ENCODE data around the gene KNCN. TPM values are rescaled to one million over a fixed set of nuclear protein-coding genes. Genes with fewer than 3 reads are reported as not detected.

Gene KNCN
- total RNA-seq, 1 donor from 2014 or later: not detected

DNA sequence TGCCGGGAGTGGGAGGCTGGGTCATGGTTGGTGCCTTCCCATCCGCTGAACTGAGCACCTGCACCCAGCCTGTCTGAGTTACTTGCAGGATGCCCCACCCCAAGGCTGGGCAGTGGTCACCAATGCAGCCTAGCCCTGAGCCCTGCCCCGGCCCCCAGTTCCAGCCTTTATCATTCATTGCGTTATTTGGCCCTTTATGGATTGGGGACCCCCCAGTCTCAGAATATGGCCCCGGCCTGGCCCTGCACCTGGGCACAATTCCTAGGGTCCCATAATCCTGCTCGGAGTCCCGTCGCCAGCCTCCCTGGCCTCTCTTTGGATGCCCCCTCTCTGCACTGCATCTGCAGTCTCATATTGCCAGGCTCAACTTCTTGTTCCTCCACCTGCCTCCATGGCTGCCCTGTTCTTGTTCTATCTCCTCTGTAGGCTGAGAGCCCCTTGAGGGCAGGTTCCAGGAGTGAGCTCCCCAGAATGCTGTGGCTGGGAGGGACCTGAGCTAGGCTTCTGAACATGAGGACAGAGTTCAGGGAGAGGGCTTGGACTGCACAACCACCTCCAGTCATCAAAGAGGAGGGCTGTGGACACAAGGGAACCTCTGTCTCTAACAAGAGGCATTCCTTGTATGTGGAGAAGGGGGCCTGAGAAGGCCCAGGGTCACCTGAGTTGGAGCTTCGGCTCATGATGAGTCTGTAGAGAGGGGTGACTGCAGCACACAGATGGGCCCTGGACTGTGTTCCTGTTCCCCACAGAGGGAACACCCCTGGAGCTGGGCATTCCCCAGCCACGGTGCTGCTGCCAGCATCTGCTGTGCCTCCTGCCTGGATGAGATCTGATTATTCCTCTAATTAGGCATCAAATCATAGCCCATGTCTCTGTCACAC, 1.1 kb upstream of the KNCN start:
- Histone ChIP-seq H3K9me3 (ENCODE audit: insufficient read depth, low read depth, low read length) (no peaks in the 10 kb centered on the region), H3K4me3 (ENCODE audit: insufficient read depth, low read depth, low read length) (no peak overlapping the region), H3K27ac (ENCODE audit: low read depth, low read length) (no peak overlapping the region), H3K27me3 (ENCODE audit: insufficient read depth, low read length) (peaks cover 8% of the 10 kb centered on the region), H4K20me1 (ENCODE audit: insufficient read depth, low read length) (no peaks in the 10 kb centered on the region), H3K4me2 (ENCODE audit: low read length) (no peak overlapping the region), H3K4me1 (ENCODE audit: insufficient read depth, low read length) (no peaks in the 10 kb centered on the region), H3K79me2 (ENCODE audit: insufficient read depth, low read length) (no peaks in the 10 kb centered on the region), H3K9ac (ENCODE audit: low read length) (no peak overlapping the region), H3K36me3 (ENCODE audit: insufficient read depth, low read length) (no peaks in the 10 kb centered on the region), H2AFZ (ENCODE audit: low read depth, low read length) (no peak overlapping the region)
- H3K4me3 Mint-ChIP-seq (ENCODE audit: unreplicated experiment): no peak overlapping the region
- peaks cover 46% of the 10 kb centered on the region for H3K27me3 Mint-ChIP-seq (ENCODE audit: low read depth, unreplicated experiment)
- no peaks in the 10 kb centered on the region for H3K9me3 Mint-ChIP-seq (ENCODE audit: unreplicated experiment)
- TF ChIP-seq, protein P1, sequence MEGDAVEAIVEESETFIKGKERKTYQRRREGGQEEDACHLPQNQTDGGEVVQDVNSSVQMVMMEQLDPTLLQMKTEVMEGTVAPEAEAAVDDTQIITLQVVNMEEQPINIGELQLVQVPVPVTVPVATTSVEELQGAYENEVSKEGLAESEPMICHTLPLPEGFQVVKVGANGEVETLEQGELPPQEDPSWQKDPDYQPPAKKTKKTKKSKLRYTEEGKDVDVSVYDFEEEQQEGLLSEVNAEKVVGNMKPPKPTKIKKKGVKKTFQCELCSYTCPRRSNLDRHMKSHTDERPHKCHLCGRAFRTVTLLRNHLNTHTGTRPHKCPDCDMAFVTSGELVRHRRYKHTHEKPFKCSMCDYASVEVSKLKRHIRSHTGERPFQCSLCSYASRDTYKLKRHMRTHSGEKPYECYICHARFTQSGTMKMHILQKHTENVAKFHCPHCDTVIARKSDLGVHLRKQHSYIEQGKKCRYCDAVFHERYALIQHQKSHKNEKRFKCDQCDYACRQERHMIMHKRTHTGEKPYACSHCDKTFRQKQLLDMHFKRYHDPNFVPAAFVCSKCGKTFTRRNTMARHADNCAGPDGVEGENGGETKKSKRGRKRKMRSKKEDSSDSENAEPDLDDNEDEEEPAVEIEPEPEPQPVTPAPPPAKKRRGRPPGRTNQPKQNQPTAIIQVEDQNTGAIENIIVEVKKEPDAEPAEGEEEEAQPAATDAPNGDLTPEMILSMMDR (IDR thresholded peaks at IDR 0.05; ENCODE audit: insufficient read depth, low read depth, low read length): no peak
- TF ChIP-seq EZH2 (IDR thresholded peaks at IDR 0.05; ENCODE audit: insufficient read depth, low read length): no peak
- FAIRE-seq (no peak), DNase-seq (ENCODE audit: low read depth) (no peak)
- H3K36me3 Mint-ChIP-seq (ENCODE audit: low read depth, unreplicated experiment): peaks cover 1% of the 10 kb centered on the region
- no peak overlapping the region for H3K27ac Mint-ChIP-seq (ENCODE audit: unreplicated experiment)
- peaks cover 2% of the 10 kb centered on the region for H3K4me1 Mint-ChIP-seq (ENCODE audit: low read depth, unreplicated experiment)

DNA sequence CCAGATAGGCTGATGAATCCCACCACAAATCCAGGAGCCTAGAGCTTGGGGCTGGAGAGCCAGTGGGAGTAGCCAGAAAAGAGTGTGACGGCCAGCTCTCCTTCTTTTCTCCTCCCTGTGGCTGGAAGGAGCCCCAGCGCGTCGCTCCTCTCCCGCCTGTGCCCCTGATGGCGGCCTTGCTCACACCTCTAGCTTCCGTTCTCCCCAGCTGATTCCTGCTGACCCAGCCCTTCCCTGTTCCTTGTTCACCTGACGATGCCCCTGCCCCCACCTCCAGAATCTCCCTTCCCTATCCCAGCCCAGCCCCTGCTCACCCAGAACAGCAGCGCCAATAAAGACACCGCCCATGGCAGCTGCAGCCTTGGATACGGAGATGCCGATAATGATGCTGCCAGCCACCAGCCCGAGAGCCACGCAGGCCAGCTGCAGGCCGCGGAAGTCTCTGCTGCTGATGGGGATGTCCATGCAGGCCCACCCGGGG, 656 bp downstream of the KNCN start:
- no peak overlapping the region for H2AFZ ChIP-seq (ENCODE audit: low read depth, low read length)
- no peak overlapping the region for H3K4me2 ChIP-seq (ENCODE audit: low read length)
- H3K9ac ChIP-seq (ENCODE audit: low read length): no peak overlapping the region
- H3K4me1 ChIP-seq (ENCODE audit: insufficient read depth, low read length): no peaks in the 10 kb centered on the region
- no peaks in the 10 kb centered on the region for H3K9me3 ChIP-seq (ENCODE audit: insufficient read depth, low read depth, low read length)
- H3K27me3 ChIP-seq (ENCODE audit: insufficient read depth, low read length): peaks cover 21% of the 10 kb centered on the region
- Mint-ChIP-seq H3K27ac (ENCODE audit: unreplicated experiment) (peak overlapping the region; percentile 72), H3K27me3 (ENCODE audit: low read depth, unreplicated experiment) (peaks cover 62% of the 10 kb centered on the region), H3K9me3 (ENCODE audit: unreplicated experiment) (no peaks in the 10 kb centered on the region), H3K4me1 (ENCODE audit: low read depth, unreplicated experiment) (peaks cover 2% of the 10 kb centered on the region), H3K36me3 (ENCODE audit: low read depth, unreplicated experiment) (peaks cover 3% of the 10 kb centered on the region), H3K4me3 (ENCODE audit: unreplicated experiment) (no peak overlapping the region)
- no peak for DNase-seq (ENCODE audit: low read depth)
- H4K20me1 ChIP-seq (ENCODE audit: insufficient read depth, low read length): no peaks in the 10 kb centered on the region
- H3K4me3 ChIP-seq (ENCODE audit: insufficient read depth, low read depth, low read length): no peak overlapping the region
- no peak overlapping the region for H3K27ac ChIP-seq (ENCODE audit: low read depth, low read length)
- no peaks in the 10 kb centered on the region for H3K79me2 ChIP-seq (ENCODE audit: insufficient read depth, low read length)
- TF ChIP-seq, protein P1 (IDR thresholded peaks at IDR 0.05; ENCODE audit: insufficient read depth, low read depth, low read length): no peak
- TF ChIP-seq EZH2 (IDR thresholded peaks at IDR 0.05; ENCODE audit: insufficient read depth, low read length): no peak
- no peak for FAIRE-seq
- no peaks in the 10 kb centered on the region for H3K36me3 ChIP-seq (ENCODE audit: insufficient read depth, low read length)

Measured in astrocyte (in vitro differentiated cells and primary cell).